Fibroblast of villous mesenchyme (primary cell): ENCODE measurements around the gene DERL3. TPM values are rescaled to one million over a fixed set of nuclear protein-coding genes. Genes with fewer than 3 reads are reported as not detected.

ENCODE experiments used
- DNase-seq: peaks from one replicate; pipeline ENCODE4 v3.0.0-alpha.2; 2010; ENCODE audit warnings: low read depth
- H3K4me3 ChIP-seq: 2 replicates; pipeline ENCODE4 v1.5.1; 2011; ENCODE audit warnings: low read depth, mild to moderate bottlenecking, low read length
- CTCF ChIP-seq: IDR thresholded peaks from 2 replicates; pipeline ENCODE4 v1.5.1; 2012; ENCODE audit warnings: low read depth, mild to moderate bottlenecking, low read length; ENCODE audit not compliant: insufficient read depth
- total RNA-seq: library from RNA; depleted of rRNA; stranded (reverse); fragments of >200 nt; gene quantifications from 2 replicates; pipeline ENCODE4 v1.2.3, GENCODE V29; 2012

DERL3 gene
- total RNA-seq, 1 donor, result 0.86 TPM

GRCh38 chr22:23803001-23803819, 35.6 kb downstream of the DERL3 start:
- DNase-seq, result no peak
- H3K4me3 ChIP-seq, result no peak overlapping the region
- TF ChIP-seq CTCF, result no peak

GRCh38 chr22:23801886-23802377, 36.9 kb downstream of the DERL3 start:
- no peak for DNase-seq
- no peak for TF ChIP-seq CTCF
- H3K4me3 ChIP-seq, result no peak overlapping the region

GRCh38 chr22:23801238-23801821, 37.5 kb downstream of the DERL3 start:
- no peak for DNase-seq
- no peak for TF ChIP-seq CTCF
- H3K4me3 ChIP-seq, result no peak overlapping the region

GRCh38 chr22:23800297-23801237, 38.2 kb downstream of the DERL3 start:
- no peak for DNase-seq
- H3K4me3 ChIP-seq, result no peak overlapping the region

GRCh38 chr22:23796461-23796860, 42.3 kb downstream of the DERL3 start:
- no peak for TF ChIP-seq CTCF
- DNase-seq, result peak; percentile 96
- no peak overlapping the region for H3K4me3 ChIP-seq

More at GRCh38 chr22:23800297-23801237, 38.2 kb downstream of the DERL3 start:
- no peak for TF ChIP-seq CTCF

GRCh38 chr22:23793326-23793725, 45.5 kb downstream of the DERL3 start:
- H3K4me3 ChIP-seq, result no peak overlapping the region
- TF ChIP-seq CTCF, result no peak
- no peak for DNase-seq
